ENCODE measurements around the gene CENPH.
"Not testable (repeated sequence)": the region's sequence is repeated elsewhere in the genome, so short reads cannot be mapped to it uniquely, and the experiment has no call there.

Gene CENPH

GRCh38 chr5:69189162-69190086, at the start of gene CENPH:
CENPH (plus strand) TSS chr5:69189583; CDS start chr5:69189635, 52 bp downstream.
- DNase-seq = peak; percentile 88

GRCh38 chr5:69140239-69140638, 49.1 kb upstream of the CENPH start:
- DNase-seq = not testable (repeated sequence)

- no peak for DNase-seq
These were observed 48.6 kb upstream of the CENPH start for GRCh38 chr5:69140827-69141226.

GRCh38 chr5:69148576-69148975, 40.8 kb upstream of the CENPH start:
- not testable (repeated sequence) for DNase-seq

GRCh38 chr5:69148981-69149675, 40.3 kb upstream of the CENPH start:
- no peak for DNase-seq

- no peak for DNase-seq
These were observed 39.7 kb upstream of the CENPH start for GRCh38 chr5:69149676-69150010.

GRCh38 chr5:69152731-69153130, 36.7 kb upstream of the CENPH start:
- DNase-seq = peak; percentile 93

- no peak for DNase-seq
These were observed 32.9 kb upstream of the CENPH start for GRCh38 chr5:69156456-69156855.

- DNase-seq = no peak
These were observed 31.3 kb upstream of the CENPH start for GRCh38 chr5:69158039-69158438.

- no peak for DNase-seq
These were observed 28.7 kb upstream of the CENPH start for GRCh38 chr5:69160651-69161050.

- DNase-seq = peak; percentile 97
These were observed 22.5 kb upstream of the CENPH start, which contains the start of gene CCNB1 for GRCh38 chr5:69166686-69167492. CCNB1 (plus strand) TSS chr5:69167150; CDS start chr5:69167263, 113 bp downstream.

GRCh38 chr5:69167493-69167855, 21.9 kb upstream of the CENPH start:
- no peak for DNase-seq

- DNase-seq = no peak
These were observed 21.5 kb upstream of the CENPH start for GRCh38 chr5:69167929-69168328.

- peak; percentile 27 for DNase-seq
These were observed 18.9 kb upstream of the CENPH start for GRCh38 chr5:69170495-69170894.

GRCh38 chr5:69170969-69171368, 18.4 kb upstream of the CENPH start:
- no peak for DNase-seq

GRCh38 chr5:69181659-69182293, 7.6 kb upstream of the CENPH start:
- DNase-seq = not testable (repeated sequence)

- no peak for DNase-seq
These were observed 4.8 kb upstream of the CENPH start for GRCh38 chr5:69184621-69185020.

GRCh38 chr5:69187342-69187741, 2.0 kb upstream of the CENPH start:
- no peak for DNase-seq

GRCh38 chr5:69188811-69189161, 597 bp upstream of the CENPH start:
- DNase-seq = no peak

GRCh38 chr5:69202497-69202896, 13.1 kb downstream of the CENPH start:
- no peak for DNase-seq

- no peak for DNase-seq
These were observed 17.3 kb downstream of the CENPH start for GRCh38 chr5:69206528-69207190.

GRCh38 chr5:69209602-69210001, 20.2 kb downstream of the CENPH start:
- no peak for DNase-seq
